ENCODE data around the gene GAS2. TPM values are rescaled to one million over a fixed set of nuclear protein-coding genes. Genes with fewer than 3 reads are reported as not detected.

The GAS2 gene
- total and polyA plus RNA-seq, 11 donors, result 2.7 to 23.0 (median 10.8) TPM

DNA sequence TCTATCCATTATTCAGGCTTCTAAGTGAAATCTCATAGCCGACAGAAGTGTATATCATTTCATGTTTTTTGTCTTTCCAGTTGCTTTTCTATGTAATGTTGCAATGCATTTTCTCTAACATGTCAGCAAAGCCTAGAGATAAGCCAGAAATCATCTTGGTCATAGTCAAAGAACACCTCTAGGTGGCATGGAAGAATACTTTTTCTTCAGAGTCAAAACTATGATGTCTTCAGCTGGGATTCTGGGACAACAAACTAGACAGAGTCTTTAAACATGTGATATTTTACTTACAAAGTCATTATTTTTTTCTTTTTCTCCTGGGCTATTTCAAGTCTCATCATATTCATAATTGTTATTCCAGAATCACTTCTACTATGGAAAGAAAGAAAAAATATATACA is 4.4 kb downstream of the GAS2 start:
- H3K9me3 ChIP-seq, result no peaks in the 10 kb centered on the region
- TF ChIP-seq, protein P1, sequence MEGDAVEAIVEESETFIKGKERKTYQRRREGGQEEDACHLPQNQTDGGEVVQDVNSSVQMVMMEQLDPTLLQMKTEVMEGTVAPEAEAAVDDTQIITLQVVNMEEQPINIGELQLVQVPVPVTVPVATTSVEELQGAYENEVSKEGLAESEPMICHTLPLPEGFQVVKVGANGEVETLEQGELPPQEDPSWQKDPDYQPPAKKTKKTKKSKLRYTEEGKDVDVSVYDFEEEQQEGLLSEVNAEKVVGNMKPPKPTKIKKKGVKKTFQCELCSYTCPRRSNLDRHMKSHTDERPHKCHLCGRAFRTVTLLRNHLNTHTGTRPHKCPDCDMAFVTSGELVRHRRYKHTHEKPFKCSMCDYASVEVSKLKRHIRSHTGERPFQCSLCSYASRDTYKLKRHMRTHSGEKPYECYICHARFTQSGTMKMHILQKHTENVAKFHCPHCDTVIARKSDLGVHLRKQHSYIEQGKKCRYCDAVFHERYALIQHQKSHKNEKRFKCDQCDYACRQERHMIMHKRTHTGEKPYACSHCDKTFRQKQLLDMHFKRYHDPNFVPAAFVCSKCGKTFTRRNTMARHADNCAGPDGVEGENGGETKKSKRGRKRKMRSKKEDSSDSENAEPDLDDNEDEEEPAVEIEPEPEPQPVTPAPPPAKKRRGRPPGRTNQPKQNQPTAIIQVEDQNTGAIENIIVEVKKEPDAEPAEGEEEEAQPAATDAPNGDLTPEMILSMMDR (IDR thresholded peaks at IDR 0.05), result peak in 7 of 12 donors; percentile 4 to 46 (median 30)
- TF ChIP-seq POLR2A (IDR thresholded peaks at IDR 0.05), result no peak
- DNase-seq, result no peak
- no peaks in the 10 kb centered on the region for H3K36me3 ChIP-seq
- no peak overlapping the region for H3K27ac ChIP-seq
- peak in 1 of 4 donors; percentile 28 for ATAC-seq
- H3K27me3 ChIP-seq, result peaks cover 0 to 27% (median 0%) of the 10 kb centered on the region in 9 donors
- 58 to 76% (median 65%) methylated on average over 1 of the region's 1 CpG for WGBS, 4 donors
- H3K4me3 ChIP-seq, result no peak overlapping the region
- intact Hi-C loops (cut with DNase I), result loop anchor here in 4 of 10 donors (5.0 to 10.0 kb wide), 3 partner anchors 54 to 116 kb away; no protein-coding TSS in a partner anchor
- H3K4me1 ChIP-seq, result peaks cover 0 to 25% (median 1%) of the 10 kb centered on the region in 12 donors

DNA sequence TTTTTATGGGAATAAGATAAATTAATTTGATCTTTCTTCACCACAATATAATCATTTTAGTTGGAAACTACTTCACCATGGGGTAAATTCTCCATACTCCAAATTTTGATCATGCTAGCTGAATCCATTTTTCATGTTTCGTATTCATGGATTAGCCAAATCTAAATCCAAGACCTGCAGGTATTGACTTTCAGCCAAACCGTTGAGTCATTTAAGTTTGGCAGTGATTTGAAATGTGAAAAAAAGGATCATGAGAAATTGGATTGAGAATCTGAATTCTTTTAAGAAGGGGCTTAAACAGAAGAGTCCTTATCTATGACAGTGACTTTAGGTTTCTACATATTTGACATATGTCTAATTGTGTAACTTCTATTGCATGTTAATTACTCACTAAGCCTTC is 5.3 kb downstream of the GAS2 start:
- H3K36me3 ChIP-seq, result no peaks in the 10 kb centered on the region
- H3K4me3 ChIP-seq, result no peak overlapping the region
- ATAC-seq (no peak), DNase-seq (no peak)
- TF ChIP-seq, protein P1 (IDR thresholded peaks at IDR 0.05), result no peak
- no peak for TF ChIP-seq POLR2A (IDR thresholded peaks at IDR 0.05)
- 30 to 44% (median 37%) methylated on average over 2 of the region's 2 CpGs for WGBS, 4 donors
- intact Hi-C loops (cut with DNase I), result loop anchor here in 4 of 10 donors (5.0 to 10.0 kb wide), 3 partner anchors 53 to 116 kb away; no protein-coding TSS in a partner anchor
- H3K4me1 ChIP-seq, result peaks cover 0 to 24% (median 0%) of the 10 kb centered on the region in 12 donors
- no peaks in the 10 kb centered on the region for H3K9me3 ChIP-seq
- peak overlapping the region in 3 of 12 donors; percentile 16 to 25 (median 22) for H3K27ac ChIP-seq
- H3K27me3 ChIP-seq, result peaks cover 0 to 18% (median 0%) of the 10 kb centered on the region in 9 donors

DNA sequence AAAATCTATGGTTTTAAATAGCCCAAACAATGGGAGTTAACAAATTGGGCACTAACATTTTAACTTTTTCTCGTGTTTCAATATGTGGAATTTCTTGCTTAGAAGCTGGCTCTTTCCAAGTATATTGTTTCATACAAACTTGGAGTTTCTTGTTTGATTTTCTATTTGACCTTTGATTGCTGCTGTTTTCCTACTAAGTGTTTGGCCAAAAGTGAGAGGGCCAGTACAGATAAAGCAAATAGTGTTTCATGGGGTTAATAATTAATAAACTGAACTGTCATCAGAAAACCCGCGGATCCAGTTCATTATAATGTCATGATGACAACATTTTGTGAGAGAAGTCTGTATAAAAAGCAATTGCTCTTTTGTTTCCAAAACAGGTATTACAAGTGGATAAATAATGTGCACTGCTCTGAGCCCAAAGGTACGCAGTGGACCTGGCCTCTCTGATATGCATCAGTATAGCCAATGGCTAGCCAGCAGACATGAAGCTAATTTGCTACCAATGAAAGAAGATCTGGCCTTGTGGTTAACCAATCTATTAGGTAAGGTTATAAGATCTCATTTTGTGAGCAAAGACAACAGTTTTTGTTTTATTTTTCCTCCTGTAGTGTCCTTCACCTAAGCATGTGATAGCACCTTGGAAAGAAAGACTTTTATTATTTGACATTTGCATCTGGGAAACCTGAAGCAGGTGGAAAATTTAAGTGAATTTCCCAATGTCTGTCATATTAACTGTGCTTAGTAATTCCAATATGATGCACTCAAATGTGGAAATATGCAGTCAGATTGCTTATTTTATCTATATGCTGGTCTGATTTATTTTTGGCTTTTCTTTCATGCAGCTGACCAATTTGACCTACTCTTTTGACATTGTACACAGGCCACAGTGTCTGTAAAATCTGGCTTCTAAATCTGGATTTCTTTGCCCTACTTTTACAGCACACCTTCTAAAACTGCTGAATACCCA is 8.3 kb downstream of the GAS2 start:
- Histone ChIP-seq H3K4me3 (no peak overlapping the region), H3K9me3 (no peaks in the 10 kb centered on the region), H3K4me1 (peaks cover 0 to 17% (median 0%) of the 10 kb centered on the region in 12 donors), H3K27me3 (no peaks in the 10 kb centered on the region), H3K27ac (peak overlapping the region in 9 of 12 donors; percentile 1 to 61 (median 33)), H3K36me3 (no peaks in the 10 kb centered on the region)
- TF ChIP-seq POLR2A (IDR thresholded peaks at IDR 0.05), result no peak
- WGBS, 4 donors, result 85 to 93% (median 89%) methylated on average over 4 of the region's 4 CpGs
- intact Hi-C loops (cut with DNase I), result loop anchor here in 6 of 10 donors (2.0 to 10.0 kb wide), 5 partner anchors 50 to 113 kb away; no protein-coding TSS in a partner anchor
- DNase-seq (no peak), ATAC-seq (peak in 1 of 4 donors; percentile 24)

DNA sequence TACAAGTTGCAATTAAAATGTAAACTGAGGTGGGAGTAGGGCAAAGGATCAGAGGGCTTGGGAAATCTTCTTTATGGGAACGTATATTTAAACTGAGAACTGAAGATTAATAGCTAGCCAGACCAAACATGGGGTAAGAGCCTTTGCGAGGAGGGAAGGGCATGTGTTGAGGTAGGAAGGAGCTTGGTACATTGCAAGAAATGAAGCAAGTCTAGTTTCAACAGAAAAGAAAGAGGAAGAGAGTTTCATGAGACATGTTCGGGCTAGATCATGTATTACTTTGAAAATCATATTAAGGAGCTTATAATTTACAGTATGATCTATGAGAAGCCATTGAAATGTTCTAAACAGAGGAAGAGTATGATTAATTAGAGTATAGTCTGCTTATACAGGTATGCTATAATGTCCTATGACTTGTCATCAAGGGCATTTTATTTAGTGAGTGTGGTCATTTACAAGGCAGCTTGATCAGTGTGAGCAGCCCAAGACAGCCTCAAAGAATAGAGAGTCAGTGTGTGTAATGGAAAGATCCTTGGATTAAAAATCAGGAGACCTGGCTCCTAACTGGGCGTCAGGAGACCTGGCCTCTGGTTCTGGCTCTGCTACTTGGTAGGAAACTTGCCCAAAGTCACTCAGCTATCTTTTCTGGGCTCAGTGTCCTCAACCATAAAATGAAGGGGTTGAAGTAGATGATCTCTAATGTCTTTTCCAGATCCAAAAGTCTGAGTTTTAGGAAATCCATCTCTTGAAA is 10.9 kb downstream of the GAS2 start:
- WGBS, 4 donors, result 58 to 86% (median 68%) methylated on average over 4 of the region's 4 CpGs
- DNase-seq, result peak in 1 of 5 donors; percentile 24
- Histone ChIP-seq H3K27me3 (no peaks in the 10 kb centered on the region), H3K4me3 (no peak overlapping the region), H3K4me1 (peaks cover 0 to 20% (median 0%) of the 10 kb centered on the region in 12 donors), H3K27ac (peak overlapping the region in 5 of 12 donors; percentile 22 to 45 (median 35)), H3K36me3 (no peaks in the 10 kb centered on the region), H3K9me3 (no peaks in the 10 kb centered on the region)
- intact Hi-C loops (cut with DNase I), result loop anchor here in 2 of 10 donors (5.0 to 10.0 kb wide), 2 partner anchors 47 to 55 kb away; no protein-coding TSS in a partner anchor
- peak; percentile 51 to 78 (median 70) for ATAC-seq
- TF ChIP-seq, protein P1 (IDR thresholded peaks at IDR 0.05), result no peak
- TF ChIP-seq POLR2A (IDR thresholded peaks at IDR 0.05), result no peak
